ENCODE results near the gene STX10.

DNA sequence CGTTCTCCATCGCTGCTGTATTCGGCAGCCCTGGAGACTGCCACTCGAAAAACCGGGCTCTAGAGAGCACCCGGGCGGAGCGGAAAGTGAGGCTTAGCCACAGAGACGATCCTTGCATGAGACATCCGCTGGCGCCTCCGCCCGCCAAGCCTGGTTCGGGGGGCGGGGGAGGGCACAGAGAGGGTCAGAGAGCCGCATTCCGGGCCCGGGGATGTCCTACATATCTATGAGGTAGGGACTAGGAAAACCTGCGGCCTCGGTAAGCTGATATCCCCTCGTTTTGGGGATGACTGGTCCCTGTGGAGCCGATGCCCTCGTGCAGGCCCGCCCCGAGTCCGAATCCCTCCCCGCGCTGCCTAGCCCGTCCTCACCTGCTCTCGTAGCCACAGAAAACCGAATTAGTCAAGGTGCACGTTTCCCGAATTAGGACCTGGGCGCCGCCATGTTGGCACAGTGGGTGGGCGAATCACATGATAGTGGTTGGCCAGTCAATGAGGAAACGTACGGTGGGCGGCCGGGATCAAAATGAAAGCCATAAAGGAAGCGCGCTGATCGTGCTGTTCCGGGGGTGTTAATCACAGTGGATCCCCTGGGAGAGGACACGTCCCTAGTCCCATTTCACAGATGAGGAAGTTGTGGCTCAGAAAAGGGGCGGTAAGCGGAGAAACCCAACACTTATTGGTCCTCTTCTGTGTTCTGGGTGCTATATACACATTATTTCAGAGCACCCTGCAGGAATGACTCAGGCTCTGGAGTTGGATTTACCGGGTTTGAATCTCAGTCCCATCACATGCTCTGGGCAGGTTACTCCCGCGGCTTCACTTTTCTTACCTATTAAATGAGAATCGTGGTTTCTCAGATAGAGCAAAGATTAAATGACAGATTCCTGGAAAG is 33.6 kb downstream of the STX10 start, which contains the start of gene TRMT1:
- TF ChIP-seq, protein P1, sequence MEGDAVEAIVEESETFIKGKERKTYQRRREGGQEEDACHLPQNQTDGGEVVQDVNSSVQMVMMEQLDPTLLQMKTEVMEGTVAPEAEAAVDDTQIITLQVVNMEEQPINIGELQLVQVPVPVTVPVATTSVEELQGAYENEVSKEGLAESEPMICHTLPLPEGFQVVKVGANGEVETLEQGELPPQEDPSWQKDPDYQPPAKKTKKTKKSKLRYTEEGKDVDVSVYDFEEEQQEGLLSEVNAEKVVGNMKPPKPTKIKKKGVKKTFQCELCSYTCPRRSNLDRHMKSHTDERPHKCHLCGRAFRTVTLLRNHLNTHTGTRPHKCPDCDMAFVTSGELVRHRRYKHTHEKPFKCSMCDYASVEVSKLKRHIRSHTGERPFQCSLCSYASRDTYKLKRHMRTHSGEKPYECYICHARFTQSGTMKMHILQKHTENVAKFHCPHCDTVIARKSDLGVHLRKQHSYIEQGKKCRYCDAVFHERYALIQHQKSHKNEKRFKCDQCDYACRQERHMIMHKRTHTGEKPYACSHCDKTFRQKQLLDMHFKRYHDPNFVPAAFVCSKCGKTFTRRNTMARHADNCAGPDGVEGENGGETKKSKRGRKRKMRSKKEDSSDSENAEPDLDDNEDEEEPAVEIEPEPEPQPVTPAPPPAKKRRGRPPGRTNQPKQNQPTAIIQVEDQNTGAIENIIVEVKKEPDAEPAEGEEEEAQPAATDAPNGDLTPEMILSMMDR (IDR thresholded peaks at IDR 0.05; ENCODE audit: low read depth, low read length, poor library complexity, severe bottlenecking): no peak
- no peak for TF ChIP-seq EZH2phosphoT487 (IDR thresholded peaks at IDR 0.05; ENCODE audit: borderline replicate concordance, low read length)

Data from DOHH2 (cell line).